Measurements from ENCODE around the gene GDPD4.

The GDPD4 gene

DNA sequence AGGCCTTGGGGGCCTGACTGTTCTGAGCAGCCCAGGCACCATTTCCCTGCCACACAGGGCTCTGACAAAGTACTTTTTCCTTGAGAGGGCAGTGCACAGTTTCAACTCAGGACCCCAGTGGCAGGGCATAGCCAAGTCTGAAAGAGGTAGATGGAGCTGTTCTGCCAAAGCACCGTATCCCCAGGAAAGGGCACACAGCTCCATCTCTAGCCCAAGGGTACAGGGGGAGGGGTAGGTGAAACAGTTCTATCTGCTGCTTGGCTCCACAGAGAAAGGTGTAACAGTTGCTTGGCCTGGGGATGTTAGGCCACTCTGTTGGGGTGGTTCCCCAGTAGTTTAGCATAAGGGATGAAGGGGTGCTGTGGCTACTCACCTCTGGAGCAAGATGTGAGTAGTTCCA is 47.8 kb downstream of the GDPD4 start:
- in situ Hi-C loops (cut with MboI; ENCODE audit: low sequenced_read_pairs, unreplicated experiment): no loop called here
- no peak for DNase-seq (ENCODE audit: low spot score)
- TF ChIP-seq, protein P1, sequence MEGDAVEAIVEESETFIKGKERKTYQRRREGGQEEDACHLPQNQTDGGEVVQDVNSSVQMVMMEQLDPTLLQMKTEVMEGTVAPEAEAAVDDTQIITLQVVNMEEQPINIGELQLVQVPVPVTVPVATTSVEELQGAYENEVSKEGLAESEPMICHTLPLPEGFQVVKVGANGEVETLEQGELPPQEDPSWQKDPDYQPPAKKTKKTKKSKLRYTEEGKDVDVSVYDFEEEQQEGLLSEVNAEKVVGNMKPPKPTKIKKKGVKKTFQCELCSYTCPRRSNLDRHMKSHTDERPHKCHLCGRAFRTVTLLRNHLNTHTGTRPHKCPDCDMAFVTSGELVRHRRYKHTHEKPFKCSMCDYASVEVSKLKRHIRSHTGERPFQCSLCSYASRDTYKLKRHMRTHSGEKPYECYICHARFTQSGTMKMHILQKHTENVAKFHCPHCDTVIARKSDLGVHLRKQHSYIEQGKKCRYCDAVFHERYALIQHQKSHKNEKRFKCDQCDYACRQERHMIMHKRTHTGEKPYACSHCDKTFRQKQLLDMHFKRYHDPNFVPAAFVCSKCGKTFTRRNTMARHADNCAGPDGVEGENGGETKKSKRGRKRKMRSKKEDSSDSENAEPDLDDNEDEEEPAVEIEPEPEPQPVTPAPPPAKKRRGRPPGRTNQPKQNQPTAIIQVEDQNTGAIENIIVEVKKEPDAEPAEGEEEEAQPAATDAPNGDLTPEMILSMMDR (IDR thresholded peaks at IDR 0.05; ENCODE audit: borderline replicate concordance, control extremely low read depth, extremely low read depth, insufficient read depth, missing control alignments): no peak

GRCh38 chr11:77252555-77253270 is 48.8 kb downstream of the GDPD4 start:
- TF ChIP-seq, protein P1 (IDR thresholded peaks at IDR 0.05; ENCODE audit: borderline replicate concordance, control extremely low read depth, extremely low read depth, insufficient read depth, missing control alignments): no peak
- DNase-seq (ENCODE audit: low spot score): no peak
- in situ Hi-C loops (cut with MboI; ENCODE audit: low sequenced_read_pairs, unreplicated experiment): no loop called here

GRCh38 chr11:77250881-77251640 is 50.4 kb downstream of the GDPD4 start:
- TF ChIP-seq, protein P1 (IDR thresholded peaks at IDR 0.05; ENCODE audit: borderline replicate concordance, control extremely low read depth, extremely low read depth, insufficient read depth, missing control alignments): no peak
- in situ Hi-C loops (cut with MboI; ENCODE audit: low sequenced_read_pairs, unreplicated experiment): no loop called here
- DNase-seq (ENCODE audit: low spot score): no peak

DNA sequence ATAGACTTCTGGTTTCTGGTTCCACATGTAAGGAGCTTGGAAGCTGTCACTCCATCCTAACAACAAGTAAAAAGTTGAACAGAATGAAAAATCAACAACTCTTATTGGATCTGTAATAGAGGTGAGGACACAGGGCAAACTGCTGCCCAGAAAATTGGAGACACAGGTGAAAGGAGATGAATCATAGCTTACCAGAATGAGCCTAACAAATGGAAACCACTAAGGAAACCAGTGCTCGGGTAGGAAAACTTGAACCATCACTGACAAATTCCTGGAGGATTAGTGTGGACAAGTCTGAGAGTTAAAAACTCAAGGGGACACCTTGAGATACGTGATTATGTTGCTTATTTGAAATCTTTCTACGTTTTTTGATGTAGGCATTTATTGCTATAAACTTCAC is 52.1 kb downstream of the GDPD4 start:
- no peak for DNase-seq (ENCODE audit: low spot score)
- TF ChIP-seq, protein P1 (IDR thresholded peaks at IDR 0.05; ENCODE audit: borderline replicate concordance, control extremely low read depth, extremely low read depth, insufficient read depth, missing control alignments): no peak
- in situ Hi-C loops (cut with MboI; ENCODE audit: low sequenced_read_pairs, unreplicated experiment): no loop called here

DNA sequence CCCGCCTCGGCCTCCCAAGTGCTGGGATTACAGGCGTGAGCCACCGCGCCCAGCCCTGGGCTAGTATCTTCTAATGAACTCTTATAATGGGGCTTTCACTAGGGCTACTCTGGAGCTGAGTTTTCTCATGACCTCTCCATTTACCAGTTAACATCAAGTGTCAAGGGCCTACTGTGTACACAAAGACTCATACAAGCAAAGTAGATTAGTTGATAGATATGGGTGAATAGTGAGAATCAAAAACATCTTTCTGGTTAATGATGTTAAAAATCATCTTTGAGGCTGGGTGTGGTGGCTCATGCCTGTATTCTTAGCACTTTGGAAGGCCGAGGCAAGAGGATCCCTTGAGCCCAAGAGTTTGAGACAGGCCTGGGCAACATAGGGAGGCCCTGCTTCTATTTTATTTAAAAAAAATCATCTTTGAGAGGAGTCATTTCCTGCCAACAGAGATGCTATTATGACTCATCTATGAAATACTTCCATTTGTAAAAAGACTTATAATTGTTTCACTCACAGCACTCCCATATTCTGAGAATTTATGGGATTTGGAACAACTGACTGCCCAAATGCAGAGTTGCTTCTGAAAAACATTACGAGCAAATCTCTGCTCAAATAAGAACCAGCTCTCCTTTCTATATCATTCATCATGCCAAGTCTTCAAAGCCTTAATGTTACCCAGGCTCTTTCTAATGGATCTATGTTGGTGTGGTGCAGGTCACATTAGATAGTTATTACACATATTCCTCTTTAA is 57.0 kb downstream of the GDPD4 start:
- in situ Hi-C loops (cut with MboI; ENCODE audit: low sequenced_read_pairs, unreplicated experiment): no loop called here
- no peak for DNase-seq (ENCODE audit: low spot score)

GRCh38 chr11:77236901-77237300 is 64.6 kb downstream of the GDPD4 start:
- in situ Hi-C loops (cut with MboI; ENCODE audit: low sequenced_read_pairs, unreplicated experiment): no loop called here
- TF ChIP-seq, protein P1 (IDR thresholded peaks at IDR 0.05; ENCODE audit: borderline replicate concordance, control extremely low read depth, extremely low read depth, insufficient read depth, missing control alignments): no peak
- no peak for DNase-seq (ENCODE audit: low spot score)

More for the DNA sequence above, 57.0 kb downstream of the GDPD4 start:
- TF ChIP-seq, protein P1 (IDR thresholded peaks at IDR 0.05; ENCODE audit: borderline replicate concordance, control extremely low read depth, extremely low read depth, insufficient read depth, missing control alignments): no peak
